ENCODE measurements around the gene CCDC13. TPM values are rescaled to one million over a fixed set of nuclear protein-coding genes. Genes with fewer than 3 reads are reported as not detected.
A peak's percentile ranks its signal among the peaks of the same experiment; 100 is the strongest.

Gene CCDC13
- total RNA-seq, 1 donor from 2014 or later, result 0.60 TPM

DNA sequence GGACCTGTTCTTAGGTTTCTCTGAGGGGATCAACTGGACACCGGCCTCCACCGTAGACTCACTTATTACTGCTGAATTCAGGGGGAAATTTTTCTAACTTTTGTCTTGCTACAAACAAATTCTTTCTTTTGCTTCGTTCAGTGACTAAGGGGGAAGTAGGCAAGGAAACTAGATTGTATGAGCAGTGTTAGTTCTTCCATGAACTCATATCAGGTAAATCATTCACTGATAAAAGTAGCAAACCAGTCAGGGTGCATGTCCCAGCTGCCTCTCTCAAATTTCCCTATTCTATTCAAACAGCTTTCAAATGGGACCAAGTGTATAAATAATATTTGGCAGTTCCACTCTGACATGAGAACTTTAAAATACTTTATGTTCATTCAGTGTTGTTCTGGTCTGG, 7.3 kb upstream of the CCDC13 start:
- H3K4me3 Mint-ChIP-seq, result no peak overlapping the region
- DNase-seq (ENCODE audit: low spot score in 2 of 2, unreplicated experiment in 2 of 2), result no peak
- no peak overlapping the region for H3K27ac Mint-ChIP-seq
- no peaks in the 10 kb centered on the region for H3K4me1 Mint-ChIP-seq
- H3K36me3 Mint-ChIP-seq, result peaks cover 8% of the 10 kb centered on the region
- H3K9me3 Mint-ChIP-seq, result no peaks in the 10 kb centered on the region
- TF ChIP-seq CTCF (IDR thresholded peaks at IDR 0.05; ENCODE audit: unreplicated experiment), result no peak
- no peaks in the 10 kb centered on the region for H3K27me3 Mint-ChIP-seq (ENCODE audit: low read depth)

- Mint-ChIP-seq H3K36me3 (peaks cover 8% of the 10 kb centered on the region), H3K4me3 (no peak overlapping the region), H3K27ac (no peak overlapping the region), H3K9me3 (no peaks in the 10 kb centered on the region), H3K4me1 (no peaks in the 10 kb centered on the region), H3K27me3 (ENCODE audit: low read depth) (no peaks in the 10 kb centered on the region)
- DNase-seq (ENCODE audit: low spot score in 2 of 2, unreplicated experiment in 2 of 2), result no peak
- no peak for TF ChIP-seq CTCF (IDR thresholded peaks at IDR 0.05; ENCODE audit: unreplicated experiment)
Measured at GRCh38 chr3:42778644-42779043, 5.6 kb upstream of the CCDC13 start.

DNA sequence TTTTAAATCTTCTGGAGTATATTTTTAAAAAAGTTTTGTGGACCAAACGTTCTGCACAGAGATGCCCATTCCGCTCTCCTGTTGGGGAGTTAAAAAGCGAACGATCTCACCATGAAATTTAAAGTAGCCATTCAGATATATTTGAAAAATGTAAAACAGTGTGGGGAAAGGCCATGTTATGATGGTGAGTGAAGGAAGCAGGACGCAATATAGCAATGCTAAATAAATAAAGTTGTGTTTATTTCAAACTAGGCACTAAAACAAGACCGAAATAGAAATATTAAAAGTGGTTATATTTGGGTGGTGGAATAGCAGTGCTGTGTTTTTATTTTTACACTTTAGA, 327 bp upstream of the CCDC13 start:
- peak overlapping the region; percentile 74 for H3K4me3 Mint-ChIP-seq
- H3K27me3 Mint-ChIP-seq (ENCODE audit: low read depth), result peaks cover 15% of the 10 kb centered on the region
- no peak for DNase-seq (ENCODE audit: low spot score in 2 of 2, unreplicated experiment in 2 of 2)
- TF ChIP-seq CTCF (IDR thresholded peaks at IDR 0.05; ENCODE audit: unreplicated experiment), result no peak
- H3K4me1 Mint-ChIP-seq, result peaks cover 7% of the 10 kb centered on the region
- peak overlapping the region; percentile 58 for H3K27ac Mint-ChIP-seq
- no peaks in the 10 kb centered on the region for H3K9me3 Mint-ChIP-seq
- H3K36me3 Mint-ChIP-seq, result no peaks in the 10 kb centered on the region

- no peak overlapping the region for H3K4me3 Mint-ChIP-seq
Measured at GRCh38 chr3:42771271-42771670, 1.8 kb downstream of the CCDC13 start.

GRCh38 chr3:42769477-42770131, 3.4 kb downstream of the CCDC13 start:
- no peak overlapping the region for H3K27ac Mint-ChIP-seq
- no peak overlapping the region for H3K4me3 Mint-ChIP-seq
- no peak for TF ChIP-seq CTCF (IDR thresholded peaks at IDR 0.05; ENCODE audit: unreplicated experiment)
- peaks cover 17% of the 10 kb centered on the region for H3K27me3 Mint-ChIP-seq (ENCODE audit: low read depth)
- H3K36me3 Mint-ChIP-seq, result no peaks in the 10 kb centered on the region
- no peak for DNase-seq (ENCODE audit: low spot score in 2 of 2, unreplicated experiment in 2 of 2)
- H3K9me3 Mint-ChIP-seq, result no peaks in the 10 kb centered on the region
- H3K4me1 Mint-ChIP-seq, result peaks cover 7% of the 10 kb centered on the region

More at GRCh38 chr3:42771271-42771670, 1.8 kb downstream of the CCDC13 start:
- H3K9me3 Mint-ChIP-seq, result no peaks in the 10 kb centered on the region
- H3K4me1 Mint-ChIP-seq, result peaks cover 7% of the 10 kb centered on the region
- H3K27ac Mint-ChIP-seq, result no peak overlapping the region
- no peaks in the 10 kb centered on the region for H3K36me3 Mint-ChIP-seq
- TF ChIP-seq CTCF (IDR thresholded peaks at IDR 0.05; ENCODE audit: unreplicated experiment), result no peak
- H3K27me3 Mint-ChIP-seq (ENCODE audit: low read depth), result peaks cover 15% of the 10 kb centered on the region
- no peak for DNase-seq (ENCODE audit: low spot score in 2 of 2, unreplicated experiment in 2 of 2)
